ENCODE measurements around the gene NOP10. TPM values are rescaled to one million over a fixed set of nuclear protein-coding genes. Genes with fewer than 3 reads are reported as not detected.
A peak's percentile ranks its signal among the peaks of the same experiment; 100 is the strongest.
"Not testable (repeated sequence)": the region's sequence is repeated elsewhere in the genome, so short reads cannot be mapped to it uniquely, and the experiment has no call there.

Gene NOP10
- 27.4 and 285 TPM in 2 replicates for total RNA-seq (ENCODE audit: low replicate concordance)

DNA sequence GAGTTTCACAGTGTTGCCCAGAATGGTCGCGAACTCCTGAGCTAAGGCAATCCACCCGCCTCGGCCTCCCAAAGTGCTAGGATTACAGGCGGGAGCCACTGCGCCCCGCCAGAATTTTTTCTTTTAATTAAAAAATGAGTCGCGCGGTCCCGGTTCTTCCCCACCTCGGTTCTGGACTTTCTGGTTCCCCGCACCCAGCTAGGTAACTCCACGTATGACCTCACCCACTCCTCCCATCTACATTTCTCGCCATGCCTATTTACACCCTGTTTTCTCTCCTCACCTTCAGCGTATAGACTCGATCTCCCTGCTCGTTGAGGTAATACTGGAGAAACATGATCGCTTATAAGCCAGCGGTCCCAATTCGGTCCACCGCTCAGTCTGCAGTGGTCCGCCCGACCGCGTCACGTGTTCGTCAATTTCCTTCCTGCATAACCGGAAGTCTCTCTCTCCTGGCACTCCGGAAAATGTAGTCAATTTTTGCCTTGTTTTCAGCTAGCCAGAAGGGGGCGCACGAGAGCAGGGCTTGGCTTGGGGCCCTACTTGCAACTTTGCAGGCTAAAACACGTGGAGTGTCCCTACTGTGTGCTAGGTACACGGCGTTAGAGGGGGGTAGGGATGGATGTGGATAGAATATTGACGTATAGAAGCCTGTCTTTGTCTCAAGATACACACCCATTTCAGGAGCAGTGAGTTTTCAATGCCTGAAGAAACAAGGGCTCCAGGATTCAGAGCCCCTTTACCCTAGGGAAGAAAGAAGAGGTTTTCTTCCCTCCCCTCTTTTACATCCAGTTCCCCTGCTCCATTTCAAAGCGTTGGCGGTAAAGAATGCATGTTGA lies at the start of gene NOP10, which contains the start of gene NUTM1:
TSS of gene NOP10 (minus strand) at position 400 of the 839 bp plus-strand sequence. CDS start at position 337, 63 bp downstream.
TSS of gene NUTM1 (plus strand) at position 579 of the 839 bp plus-strand sequence. CDS start 382 bp downstream, outside the sequence.
- TF ChIP-seq, protein P1, sequence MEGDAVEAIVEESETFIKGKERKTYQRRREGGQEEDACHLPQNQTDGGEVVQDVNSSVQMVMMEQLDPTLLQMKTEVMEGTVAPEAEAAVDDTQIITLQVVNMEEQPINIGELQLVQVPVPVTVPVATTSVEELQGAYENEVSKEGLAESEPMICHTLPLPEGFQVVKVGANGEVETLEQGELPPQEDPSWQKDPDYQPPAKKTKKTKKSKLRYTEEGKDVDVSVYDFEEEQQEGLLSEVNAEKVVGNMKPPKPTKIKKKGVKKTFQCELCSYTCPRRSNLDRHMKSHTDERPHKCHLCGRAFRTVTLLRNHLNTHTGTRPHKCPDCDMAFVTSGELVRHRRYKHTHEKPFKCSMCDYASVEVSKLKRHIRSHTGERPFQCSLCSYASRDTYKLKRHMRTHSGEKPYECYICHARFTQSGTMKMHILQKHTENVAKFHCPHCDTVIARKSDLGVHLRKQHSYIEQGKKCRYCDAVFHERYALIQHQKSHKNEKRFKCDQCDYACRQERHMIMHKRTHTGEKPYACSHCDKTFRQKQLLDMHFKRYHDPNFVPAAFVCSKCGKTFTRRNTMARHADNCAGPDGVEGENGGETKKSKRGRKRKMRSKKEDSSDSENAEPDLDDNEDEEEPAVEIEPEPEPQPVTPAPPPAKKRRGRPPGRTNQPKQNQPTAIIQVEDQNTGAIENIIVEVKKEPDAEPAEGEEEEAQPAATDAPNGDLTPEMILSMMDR (IDR thresholded peaks at IDR 0.05; ENCODE audit: insufficient read depth, low read length), result peak; percentile 96
- peak; percentile 95 for DNase-seq (ENCODE audit: low read depth)
- H3K4me3 ChIP-seq (ENCODE audit: low read depth, low read length), result peak within 1 kb of the TSS; percentile 100

DNA sequence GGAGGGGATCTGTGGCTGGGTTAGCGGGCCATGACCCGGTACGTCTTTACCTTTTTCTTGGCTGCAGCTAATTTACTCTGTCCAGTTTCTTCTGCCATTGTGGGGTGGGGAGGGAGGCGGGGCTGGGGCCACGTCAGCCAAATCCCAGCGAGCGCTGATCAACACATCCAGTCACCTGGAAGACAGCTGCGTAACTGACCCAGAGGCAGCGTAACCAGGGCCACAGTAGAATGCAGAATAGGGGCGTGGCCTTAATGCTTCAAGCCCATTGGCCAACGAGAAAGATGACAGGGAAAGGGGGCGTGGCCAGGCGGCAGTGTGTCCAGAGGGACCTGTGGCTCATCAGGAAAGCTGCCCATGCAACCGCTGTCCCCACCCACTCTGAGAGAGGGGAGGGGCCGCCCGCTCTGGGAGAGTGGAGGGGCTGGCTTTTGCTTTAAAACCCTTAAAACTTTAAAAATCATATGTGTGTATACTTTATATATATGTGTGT lies 46.7 kb upstream of the NOP10 start:
- DNase-seq (ENCODE audit: low read depth); H3K4me3 ChIP-seq (ENCODE audit: low read depth, low read length): not testable (repeated sequence)

DNA sequence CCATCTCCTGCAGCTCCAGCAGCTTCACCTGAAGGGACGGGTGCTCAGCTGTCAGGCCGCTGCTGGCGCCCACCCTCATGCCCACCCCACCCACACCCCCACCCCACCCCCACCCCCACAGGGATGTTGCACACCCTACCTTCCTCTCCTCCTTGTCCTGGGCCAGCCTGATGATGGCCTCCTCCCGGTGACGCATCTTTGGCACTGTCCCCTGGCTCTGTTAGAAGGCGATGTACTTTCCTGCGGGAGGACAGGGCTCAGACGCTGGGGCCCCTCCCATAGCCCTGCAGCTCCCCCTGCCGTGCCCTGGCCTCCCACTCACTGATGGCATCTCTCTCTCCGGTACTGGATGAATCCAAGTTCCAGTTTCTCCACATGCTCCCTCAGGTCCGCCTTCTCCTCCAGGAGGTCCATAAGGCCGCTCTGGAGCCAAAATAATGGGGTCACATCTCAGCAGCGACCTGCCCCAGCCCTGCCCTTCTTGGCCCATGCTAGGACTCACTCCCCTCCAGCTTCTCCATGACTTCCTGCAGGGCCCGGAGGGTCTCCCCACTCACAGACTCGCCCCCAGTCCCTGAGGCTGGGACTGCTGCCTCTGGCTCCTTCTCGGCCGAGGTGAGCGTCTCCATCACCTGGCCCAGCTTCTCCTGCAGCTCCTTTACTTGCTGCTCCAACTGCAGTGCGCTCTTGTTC lies 39.0 kb upstream of the NOP10 start:
- not testable (repeated sequence) for H3K4me3 ChIP-seq (ENCODE audit: low read depth, low read length); DNase-seq (ENCODE audit: low read depth)

DNA sequence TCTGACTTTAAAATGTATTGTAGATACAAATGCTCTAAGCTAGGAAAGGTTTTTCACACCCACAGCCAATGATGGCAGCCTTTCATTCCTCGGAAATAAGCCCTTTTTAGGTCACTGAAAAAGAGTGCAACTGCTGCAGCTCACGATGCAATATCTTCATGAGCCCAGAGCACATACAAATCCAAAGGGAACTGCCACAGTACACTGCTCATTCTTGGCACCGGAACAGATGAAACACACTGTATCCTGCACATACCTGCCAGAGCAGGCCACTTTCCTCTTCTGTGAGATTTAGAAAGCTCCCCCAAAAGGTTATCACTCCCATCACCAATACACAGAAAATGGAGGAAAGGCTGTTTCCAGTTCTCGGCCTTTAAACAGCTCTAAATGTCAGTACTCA lies 37.6 kb upstream of the NOP10 start:
- DNase-seq (ENCODE audit: low read depth), result not testable (repeated sequence)

DNA sequence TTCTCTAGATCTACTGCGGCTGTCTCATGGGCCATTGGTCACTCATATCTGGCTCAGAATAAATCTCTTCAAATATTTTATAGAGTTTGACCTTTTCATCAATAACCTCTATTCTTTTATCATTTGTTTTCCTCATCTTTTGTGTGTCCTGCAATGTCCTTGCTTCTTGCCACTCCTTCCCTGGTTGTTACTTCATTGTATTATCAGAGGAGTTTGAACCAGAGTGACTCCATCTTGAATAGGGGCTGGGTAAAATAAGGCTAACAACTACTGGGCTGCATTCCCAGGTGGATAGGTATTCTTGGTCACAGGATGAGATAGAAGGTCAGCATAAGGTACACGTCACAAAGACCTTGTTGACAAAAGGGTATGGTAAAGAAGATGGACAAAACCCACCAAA lies 33.9 kb upstream of the NOP10 start:
- no peak for DNase-seq (ENCODE audit: low read depth)
- no peak overlapping the region for H3K4me3 ChIP-seq (ENCODE audit: low read depth, low read length)
- TF ChIP-seq, protein P1 (IDR thresholded peaks at IDR 0.05; ENCODE audit: insufficient read depth, low read length), result no peak

More for the DNA sequence above, 37.6 kb upstream of the NOP10 start:
- H3K4me3 ChIP-seq (ENCODE audit: low read depth, low read length), result not testable (repeated sequence)

DNA sequence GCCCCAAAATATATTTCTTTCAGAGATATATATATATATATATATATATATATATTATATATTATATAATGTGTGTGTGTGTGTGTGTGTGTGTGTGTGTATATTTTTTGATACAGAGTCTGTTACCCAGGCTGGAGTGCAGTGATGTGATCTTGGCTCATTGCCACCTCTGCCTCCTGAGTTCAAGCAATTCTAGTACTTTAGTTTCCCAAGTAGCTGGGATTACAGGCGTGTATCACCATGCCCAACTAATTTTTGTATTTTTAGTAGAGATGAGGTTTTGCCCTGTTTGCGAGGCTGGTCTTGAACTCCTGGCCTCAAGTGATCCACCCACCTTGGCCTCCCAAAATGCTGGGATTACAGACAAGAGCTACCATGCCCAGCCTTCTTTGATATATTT lies 32.6 kb upstream of the NOP10 start:
- H3K4me3 ChIP-seq (ENCODE audit: low read depth, low read length); DNase-seq (ENCODE audit: low read depth): not testable (repeated sequence)

DNA sequence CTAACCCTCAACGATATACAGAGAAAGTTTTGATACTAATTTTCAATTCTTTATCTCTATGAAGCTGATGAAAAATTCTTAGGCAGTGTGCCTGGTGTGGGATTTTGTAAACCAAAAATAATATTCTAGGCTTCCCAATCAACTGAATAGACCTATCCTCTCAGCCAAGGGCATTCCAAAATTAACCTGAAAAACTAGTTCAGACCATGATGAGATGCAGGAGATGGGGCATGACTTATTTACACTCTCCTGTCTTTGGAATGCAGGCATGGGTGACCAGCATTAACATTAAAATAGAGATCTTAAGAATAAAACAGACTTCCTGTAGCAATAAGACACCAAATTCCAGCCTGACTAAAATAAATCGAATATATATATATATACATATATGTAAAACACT lies 31.9 kb upstream of the NOP10 start:
- DNase-seq (ENCODE audit: low read depth), result no peak
- H3K4me3 ChIP-seq (ENCODE audit: low read depth, low read length), result no peak overlapping the region
- TF ChIP-seq, protein P1 (IDR thresholded peaks at IDR 0.05; ENCODE audit: insufficient read depth, low read length), result no peak

DNA sequence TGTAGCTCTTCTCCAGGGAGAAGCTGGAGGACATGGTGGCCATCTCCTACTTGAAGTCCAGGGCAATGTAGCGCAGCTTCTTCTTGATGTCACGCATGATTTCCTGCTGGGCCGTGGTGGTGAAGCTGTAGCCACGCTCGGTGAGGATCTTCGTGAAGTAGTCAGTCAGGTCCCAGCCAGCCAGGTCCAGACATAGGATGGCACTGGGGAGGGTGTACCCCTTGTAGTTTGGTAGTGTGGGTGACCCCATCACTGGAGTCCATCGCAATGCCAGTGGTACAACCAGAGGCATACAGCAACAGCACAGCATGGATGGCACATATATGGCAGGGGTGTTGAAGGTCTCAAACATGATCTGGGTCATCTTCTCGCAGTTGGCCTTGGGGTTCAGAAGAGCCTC lies 31.0 kb upstream of the NOP10 start:
- H3K4me3 ChIP-seq (ENCODE audit: low read depth, low read length), result no peak overlapping the region
- TF ChIP-seq, protein P1 (IDR thresholded peaks at IDR 0.05; ENCODE audit: insufficient read depth, low read length), result no peak
- DNase-seq (ENCODE audit: low read depth), result no peak

All from fibroblast of the aortic adventitia (primary cell).